Renal pelvis (tissue), 4 donors: ENCODE data around the gene ENDOV. TPM values are rescaled to one million over a fixed set of nuclear protein-coding genes. Genes with fewer than 3 reads are reported as not detected.

Experiments used
- DNase-seq: peaks from one replicate; pipeline ENCODE4 v3.0.0-alpha.2; 2013
- polyA plus RNA-seq, 3 donors: library from polyadenylated mRNA; unstranded; fragments of 120-200 nt; gene quantifications; one replicate each; pipeline ENCODE4 v1.2.1, GENCODE V29; 2013; ENCODE audit not compliant: insufficient read length in 3 of 3

ENDOV gene
- polyA plus RNA-seq, 3 donors, result 31.5 to 48.3 (median 44.4) TPM

DNA sequence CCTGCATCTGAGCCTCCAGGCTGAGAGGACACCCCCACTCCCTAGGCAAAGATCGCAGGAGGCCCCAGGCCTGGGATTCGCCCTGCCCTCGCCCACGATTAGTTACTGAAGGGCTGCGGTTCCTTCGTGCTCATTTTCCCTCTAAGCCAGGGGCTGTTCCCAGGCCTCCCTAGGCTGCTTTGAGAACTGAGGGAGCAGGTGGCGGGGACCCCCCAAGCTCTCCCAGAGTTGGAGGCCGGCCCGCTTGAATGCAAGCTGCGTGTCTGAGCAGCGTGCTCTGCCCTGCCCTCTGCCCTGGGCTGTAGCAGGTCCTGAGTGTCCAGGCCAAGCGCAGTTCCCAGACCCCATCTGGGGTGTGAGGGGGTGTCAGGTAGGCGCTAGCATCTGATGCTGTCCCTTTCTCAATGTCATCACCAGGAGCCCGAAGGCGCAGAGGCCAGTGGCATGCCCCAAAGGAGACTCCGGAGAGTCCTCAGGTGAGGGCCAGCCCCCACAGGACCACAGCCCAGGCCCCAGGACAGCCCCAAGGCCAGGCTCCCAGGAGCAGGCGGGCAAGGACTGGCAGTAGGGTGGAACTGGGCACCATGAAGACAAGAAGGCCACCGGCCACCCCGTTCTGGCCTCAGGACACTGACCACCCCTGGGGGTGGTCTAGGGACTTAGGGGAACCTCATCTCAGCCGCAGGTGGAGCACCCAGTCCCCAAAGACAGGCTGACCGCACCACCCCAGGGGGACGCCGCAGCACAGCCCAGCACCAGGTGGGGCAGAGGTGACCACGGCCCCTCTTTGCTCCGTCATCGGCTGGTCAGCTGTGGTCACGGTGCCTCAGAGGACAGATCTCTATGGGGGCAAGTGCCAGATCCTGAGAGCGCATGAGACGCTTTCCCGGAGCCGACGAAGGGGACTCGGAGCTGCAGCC, 14.6 kb downstream of the ENDOV start:
- DNase-seq, result no peak

- no peak for DNase-seq
These were observed 15.7 kb downstream of the ENDOV start for GRCh38 chr17:80430446-80431245.

GRCh38 chr17:80431246-80432195, 16.6 kb downstream of the ENDOV start:
- DNase-seq, result no peak

DNA sequence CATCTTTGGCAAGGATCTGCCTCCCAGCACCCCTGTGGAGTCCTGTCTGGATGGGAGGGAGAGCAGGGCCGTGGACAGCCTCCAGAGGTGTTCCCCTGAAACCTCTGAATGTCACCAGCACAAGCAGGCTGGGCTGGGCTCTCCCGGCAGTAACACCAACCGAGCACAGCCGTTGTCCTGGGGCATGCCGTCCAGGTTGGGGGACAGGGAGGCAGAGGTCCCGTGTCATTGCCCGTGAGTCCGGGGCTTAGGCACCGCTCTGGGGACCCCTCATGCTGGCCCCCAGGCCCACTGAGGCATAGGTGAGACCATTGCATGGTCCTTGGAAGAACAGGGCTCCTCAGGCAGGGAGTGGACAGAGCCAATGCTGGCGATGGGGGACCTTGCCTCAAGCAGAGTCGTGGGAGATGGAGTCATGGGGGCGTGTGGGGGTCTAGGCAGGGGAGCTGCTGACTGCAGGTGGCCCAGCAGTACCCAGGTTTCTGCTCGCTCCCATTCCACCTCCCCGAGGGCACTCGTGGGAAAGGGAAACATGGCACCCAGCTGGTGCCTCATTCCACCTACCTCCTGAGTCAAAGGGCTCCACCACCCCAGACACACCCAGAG, 17.5 kb downstream of the ENDOV start:
- DNase-seq, result no peak

GRCh38 chr17:80432961-80433550, 18.1 kb downstream of the ENDOV start:
- DNase-seq, result no peak

DNA sequence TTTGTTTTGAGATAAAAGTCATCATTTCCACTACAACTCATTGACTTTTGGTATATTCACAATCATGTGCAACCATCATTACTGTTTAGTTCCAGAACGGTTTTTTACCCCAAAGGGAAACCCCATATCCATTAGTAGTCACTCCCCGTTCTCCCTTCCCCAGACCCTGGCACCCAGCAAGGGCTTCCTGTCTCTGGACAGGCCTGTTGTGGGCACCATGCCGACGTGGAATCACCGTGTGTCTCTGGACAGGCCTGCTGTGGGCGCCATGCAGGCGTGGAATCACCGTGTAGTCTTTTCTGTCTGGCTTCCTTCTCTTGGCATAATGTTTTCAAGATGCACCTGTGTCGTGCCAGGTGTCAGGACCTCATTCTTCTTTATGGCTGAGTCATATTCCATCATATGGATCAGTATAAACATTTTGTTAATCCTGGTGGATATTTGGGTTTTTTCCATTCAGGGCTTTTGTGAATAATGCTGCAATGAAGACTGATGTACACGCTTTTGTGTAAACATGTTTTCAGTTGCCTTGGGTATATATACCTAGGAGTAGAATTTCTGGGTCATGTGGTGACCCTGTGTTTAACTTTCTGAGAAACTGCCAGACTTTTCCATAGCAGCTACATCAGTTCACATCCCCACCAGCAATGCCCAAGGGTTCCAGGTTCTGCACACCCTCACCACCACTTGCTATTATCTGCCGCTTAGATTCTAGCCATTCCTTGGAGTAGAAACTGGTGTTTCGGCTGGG, 19.1 kb downstream of the ENDOV start:
- DNase-seq, result no peak

GRCh38 chr17:80437532-80437931, 22.6 kb downstream of the ENDOV start:
- DNase-seq, result no peak

DNA sequence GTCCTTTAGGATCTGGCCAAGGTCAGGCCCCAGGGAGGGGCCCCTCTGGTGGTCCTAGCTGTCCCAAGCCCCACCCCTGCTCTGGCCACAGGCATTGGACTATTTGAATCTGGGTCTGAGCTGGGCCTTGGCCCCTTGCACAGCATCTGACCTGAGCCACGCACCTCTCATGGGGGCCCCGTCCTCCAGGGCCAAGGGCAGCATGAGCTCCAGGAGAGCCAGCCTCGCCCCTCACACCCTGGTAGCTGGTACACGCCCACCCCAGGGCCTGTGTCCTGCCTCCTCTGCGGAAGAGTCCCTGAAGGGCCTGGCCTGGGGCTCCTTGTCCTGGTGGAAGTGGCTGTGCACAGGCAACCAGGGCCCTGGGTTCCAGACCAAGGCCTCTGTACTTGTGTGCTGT, 23.8 kb downstream of the ENDOV start:
- no peak for DNase-seq

DNA sequence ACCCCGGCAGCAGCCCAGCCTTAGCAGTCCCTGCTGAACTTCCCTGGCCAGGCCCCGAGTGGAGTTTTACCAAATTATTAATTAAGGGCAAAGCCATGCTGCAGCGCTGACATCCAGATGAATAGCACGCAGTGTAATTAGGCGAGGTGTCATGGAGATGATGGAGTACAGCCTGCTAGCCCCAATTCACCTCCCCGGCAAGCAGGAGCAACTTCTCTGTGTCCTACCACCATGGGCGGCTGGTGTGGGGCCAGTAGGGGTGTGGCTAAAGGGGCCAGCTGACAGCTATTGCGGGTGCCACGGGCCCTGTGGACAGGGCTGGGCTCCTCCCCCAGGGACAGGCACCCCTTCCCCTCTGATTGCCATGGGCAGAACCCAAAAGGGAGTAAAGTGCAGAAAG, 24.5 kb downstream of the ENDOV start:
- no peak for DNase-seq

GRCh38 chr17:80441133-80441578, 26.2 kb downstream of the ENDOV start:
- peak; percentile 81 for DNase-seq

DNA sequence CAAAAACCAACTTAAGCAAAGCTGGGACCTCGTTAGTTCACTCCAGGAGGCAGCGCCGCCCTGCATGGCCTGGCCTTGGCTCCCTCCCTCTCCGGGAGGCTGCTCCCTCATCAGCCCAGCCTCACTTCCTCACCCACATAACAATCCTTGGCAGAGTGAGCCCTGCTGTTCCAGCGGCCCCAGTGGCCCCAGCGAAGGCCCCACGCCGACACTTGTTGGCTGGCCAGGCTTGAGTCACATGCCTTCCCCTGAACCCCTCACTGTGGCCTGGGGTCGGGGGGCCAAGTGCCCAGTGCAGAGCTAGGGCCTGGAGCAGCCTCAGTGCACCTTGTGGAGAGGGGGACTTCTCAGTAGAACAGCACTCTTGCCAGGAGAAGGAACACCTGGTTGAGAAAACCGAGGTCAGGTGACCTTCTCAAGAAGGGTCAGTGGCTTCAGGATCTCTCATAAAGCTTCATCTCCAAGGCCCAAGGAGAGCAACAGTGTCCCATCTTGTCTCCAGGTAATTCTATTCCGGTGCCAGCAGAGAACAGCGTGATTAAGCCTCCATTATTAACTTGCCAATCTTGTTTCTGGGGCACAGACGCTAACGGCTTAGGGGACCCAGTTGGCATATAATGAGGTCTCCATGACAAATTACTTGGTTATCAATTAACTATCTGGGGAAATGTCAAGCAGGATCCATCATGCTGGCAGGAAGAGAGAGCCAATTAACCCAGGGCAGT, 26.8 kb downstream of the ENDOV start:
- no peak for DNase-seq

DNA sequence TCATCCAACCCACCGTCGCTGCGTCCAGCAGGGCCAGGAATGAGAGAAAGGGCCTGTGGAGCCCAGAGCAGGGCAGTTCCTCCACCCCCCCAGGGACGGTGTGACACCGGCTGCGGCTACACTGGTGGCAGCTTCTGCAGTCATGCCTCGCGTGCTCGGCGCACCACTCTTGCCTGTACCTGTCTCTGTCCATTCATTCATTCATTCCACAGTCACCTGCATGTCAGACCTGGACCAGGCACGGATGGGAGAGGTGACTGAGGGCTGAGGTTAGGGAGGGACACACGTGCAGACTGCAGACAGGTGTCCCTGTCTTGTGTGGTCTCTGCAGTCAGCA, 27.3 kb downstream of the ENDOV start:
- no peak for DNase-seq

DNA sequence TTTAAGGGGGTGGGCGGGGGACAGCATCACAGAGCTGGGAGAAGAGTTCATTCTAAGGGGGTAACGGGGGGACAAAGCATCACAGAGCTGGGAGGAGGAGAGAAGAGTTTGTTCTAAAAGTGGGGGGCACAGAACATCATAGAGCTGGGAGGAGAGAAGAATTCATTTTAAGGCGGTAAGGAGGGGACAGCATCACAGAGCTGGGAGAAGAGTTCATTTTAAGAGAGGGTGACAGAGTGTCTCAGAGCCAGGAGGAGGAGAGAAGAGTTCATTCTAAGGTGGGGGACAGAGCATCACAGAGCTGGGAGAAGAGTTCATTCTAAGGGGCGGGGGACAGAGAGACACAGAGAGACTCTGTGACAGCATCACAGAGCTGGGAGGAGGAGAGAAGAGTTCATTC, 27.8 kb downstream of the ENDOV start:
- no peak for DNase-seq

DNA sequence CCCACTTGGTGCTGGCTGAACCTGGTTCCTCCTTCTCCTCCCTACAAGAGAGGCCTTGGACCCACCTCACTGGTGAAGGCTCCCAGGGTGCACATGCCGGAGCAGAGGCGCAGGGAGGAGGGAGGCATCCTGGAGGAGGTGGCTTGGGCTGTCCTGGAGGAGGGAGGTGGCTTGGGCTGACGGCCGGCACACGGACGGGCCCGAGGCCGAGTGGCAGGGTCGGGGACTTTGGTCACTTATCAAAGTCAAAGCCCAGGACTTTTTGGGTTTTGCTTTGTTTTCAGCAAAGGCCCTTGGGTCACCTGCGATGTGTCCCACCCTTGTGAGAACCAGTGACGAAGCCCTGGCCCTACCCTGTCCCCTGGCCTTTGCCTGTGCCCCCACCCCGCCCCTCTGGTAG, 28.5 kb downstream of the ENDOV start:
- DNase-seq, result no peak

DNA sequence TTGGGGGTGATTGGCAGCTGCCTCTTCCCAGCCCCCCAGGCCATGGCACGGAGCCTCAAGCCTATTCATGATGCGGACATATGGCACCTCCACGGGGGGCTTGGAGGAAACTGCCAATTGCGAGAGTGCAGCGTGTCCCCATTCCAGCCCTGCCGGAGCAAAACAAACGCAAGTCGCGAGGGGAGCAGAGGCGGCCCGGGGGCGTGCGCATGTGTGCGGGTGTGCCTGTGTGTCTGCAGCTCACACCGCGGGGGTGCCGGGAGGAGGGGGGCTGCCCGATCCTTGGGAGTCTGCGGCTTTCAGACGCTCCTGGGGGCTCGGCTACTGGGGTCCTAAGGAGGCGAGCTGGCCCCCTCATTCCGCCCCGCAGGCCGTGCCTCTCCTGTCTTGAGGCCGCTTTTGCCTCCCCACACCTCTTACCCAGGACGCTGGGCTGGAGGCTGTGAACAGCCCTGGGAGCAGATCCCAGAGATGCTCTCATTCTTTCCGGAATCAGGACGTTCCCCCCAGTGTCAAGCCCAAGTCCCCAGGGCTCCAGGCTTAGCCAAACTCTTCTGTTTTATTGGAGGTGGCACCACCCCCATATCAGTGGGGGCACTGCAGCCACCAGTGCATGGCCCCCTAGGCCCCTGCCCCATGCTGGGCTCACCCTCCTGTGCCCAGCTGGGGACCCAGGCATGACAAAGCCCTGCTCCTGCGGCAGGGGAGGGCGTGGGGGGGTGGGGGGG, 29.1 kb downstream of the ENDOV start:
- DNase-seq, result no peak

DNA sequence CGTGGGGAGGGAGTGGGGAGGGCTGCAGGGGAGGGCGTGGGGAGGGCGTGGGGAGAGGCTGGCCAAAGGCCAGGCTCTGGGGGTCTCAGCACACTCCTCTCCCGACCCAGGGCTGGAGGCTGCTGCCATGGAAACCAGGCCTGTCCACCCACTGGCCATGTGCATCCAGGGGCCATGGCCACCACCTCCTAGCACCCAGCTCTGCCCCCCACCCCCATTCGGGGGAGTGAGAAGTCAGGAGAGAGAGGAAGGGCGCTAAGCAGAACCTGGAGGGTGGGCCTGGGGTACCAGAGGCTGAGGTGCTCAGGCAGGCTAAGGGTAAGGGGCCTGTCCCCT, 29.6 kb downstream of the ENDOV start:
- DNase-seq, result no peak

- DNase-seq, result no peak
These were observed 30.2 kb downstream of the ENDOV start for GRCh38 chr17:80445007-80445725.

- no peak for DNase-seq
These were observed 30.8 kb downstream of the ENDOV start for GRCh38 chr17:80445726-80446110.
